GM20000 (cell line): ENCODE data around the gene CUX1.
"Not testable (repeated sequence)": the region's sequence is repeated elsewhere in the genome, so short reads cannot be mapped to it uniquely, and the experiment has no call there.

Source experiments
- DNase-seq: peaks from one replicate; pipeline ENCODE4 v3.0.0; 2012; ENCODE audit warnings: low spot score
- TF ChIP-seq, protein P1 (sequence below): IDR thresholded peaks from 2 replicates; pipeline ENCODE4 v1.5.1; 2012; ENCODE audit warnings: mild to moderate bottlenecking, control low read depth; ENCODE audit errors: extremely low read depth, missing control alignments

Gene CUX1

DNA sequence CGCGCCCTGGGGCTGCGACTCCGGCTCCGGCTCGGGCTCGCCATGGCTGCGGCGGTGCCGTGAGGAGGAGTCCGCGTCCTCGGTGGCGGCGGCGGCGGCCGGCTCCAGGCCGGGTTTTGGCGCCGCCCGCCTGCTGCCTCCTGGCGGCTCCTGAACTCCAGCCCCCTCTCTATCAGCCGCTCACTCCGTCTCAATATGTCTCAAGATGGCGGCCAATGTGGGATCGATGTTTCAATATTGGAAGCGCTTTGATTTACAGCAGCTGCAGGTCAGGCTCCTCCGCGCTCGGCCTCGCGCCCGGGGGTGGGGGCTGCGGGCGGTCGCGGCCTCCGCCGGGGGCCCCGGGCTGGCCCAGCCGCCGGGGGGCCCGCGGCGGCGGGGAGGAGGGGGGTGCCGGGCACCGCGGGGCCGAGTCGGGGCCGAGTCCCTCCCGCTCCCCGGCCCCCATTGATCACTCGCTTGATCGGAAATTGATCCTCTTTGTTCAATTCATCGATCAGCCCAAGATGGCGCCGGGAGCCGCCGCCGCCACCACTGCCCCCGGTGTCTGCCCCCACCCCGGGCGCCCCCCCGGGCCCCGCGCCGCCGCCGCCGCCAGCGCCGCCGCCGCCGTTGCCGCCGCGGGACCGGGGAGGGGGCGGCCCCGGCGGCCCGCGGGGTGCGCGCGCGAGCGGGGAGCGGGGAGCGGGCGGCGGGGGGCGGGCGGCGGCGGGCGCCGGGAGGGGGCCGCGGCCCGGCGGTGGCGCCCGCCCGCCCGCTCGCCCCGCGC lies 1.4 kb upstream of the CUX1 start:
- DNase-seq: peak; percentile 95
- TF ChIP-seq, protein P1, sequence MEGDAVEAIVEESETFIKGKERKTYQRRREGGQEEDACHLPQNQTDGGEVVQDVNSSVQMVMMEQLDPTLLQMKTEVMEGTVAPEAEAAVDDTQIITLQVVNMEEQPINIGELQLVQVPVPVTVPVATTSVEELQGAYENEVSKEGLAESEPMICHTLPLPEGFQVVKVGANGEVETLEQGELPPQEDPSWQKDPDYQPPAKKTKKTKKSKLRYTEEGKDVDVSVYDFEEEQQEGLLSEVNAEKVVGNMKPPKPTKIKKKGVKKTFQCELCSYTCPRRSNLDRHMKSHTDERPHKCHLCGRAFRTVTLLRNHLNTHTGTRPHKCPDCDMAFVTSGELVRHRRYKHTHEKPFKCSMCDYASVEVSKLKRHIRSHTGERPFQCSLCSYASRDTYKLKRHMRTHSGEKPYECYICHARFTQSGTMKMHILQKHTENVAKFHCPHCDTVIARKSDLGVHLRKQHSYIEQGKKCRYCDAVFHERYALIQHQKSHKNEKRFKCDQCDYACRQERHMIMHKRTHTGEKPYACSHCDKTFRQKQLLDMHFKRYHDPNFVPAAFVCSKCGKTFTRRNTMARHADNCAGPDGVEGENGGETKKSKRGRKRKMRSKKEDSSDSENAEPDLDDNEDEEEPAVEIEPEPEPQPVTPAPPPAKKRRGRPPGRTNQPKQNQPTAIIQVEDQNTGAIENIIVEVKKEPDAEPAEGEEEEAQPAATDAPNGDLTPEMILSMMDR: no peak

DNA sequence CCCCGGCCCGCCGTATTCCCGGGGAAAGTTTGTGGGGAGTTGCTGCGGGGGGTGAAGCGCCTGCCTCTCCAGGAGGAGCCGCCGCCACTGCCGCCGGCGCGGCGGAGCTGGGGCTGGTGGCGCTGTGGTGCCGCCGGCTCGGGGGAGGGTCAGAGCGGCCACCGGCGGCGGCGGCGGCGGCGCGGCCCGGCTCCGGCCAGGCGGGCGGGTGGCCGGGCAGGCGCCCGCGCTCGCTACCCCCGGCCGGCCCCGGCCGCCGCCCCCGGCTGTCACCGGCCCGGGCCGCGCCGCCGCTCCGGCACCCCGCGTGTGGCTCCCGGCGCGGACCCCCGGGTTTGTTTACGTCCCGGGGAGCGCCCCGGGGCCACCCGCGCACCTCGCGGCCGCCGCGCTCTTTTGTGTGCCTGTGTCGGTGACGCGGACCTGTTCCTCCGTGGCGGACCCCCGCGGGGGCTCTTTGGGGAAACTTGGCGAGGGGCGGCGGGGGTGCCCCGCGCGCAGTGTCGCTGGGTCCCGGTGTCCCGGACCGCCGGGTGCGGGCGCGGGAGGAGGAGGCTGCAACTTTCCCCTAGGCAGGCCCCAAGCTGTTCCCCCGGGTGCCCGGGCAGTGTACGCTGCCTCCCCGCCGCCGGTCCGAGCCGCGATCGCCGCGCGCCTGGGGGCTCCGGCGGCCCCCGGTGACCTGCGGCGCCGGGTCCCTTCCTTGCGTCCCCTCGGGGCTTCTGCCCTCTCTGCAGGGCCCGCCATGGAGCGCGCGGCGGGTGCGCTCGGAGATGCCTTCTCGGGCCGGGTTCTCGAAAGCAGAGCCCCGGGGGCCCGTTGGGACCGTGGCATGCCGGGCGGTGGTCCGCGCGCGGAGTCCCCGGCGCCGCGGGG lies 593 bp upstream of the CUX1 start:
- TF ChIP-seq, protein P1: peak; percentile 43
- peak; percentile 87 for DNase-seq

DNA sequence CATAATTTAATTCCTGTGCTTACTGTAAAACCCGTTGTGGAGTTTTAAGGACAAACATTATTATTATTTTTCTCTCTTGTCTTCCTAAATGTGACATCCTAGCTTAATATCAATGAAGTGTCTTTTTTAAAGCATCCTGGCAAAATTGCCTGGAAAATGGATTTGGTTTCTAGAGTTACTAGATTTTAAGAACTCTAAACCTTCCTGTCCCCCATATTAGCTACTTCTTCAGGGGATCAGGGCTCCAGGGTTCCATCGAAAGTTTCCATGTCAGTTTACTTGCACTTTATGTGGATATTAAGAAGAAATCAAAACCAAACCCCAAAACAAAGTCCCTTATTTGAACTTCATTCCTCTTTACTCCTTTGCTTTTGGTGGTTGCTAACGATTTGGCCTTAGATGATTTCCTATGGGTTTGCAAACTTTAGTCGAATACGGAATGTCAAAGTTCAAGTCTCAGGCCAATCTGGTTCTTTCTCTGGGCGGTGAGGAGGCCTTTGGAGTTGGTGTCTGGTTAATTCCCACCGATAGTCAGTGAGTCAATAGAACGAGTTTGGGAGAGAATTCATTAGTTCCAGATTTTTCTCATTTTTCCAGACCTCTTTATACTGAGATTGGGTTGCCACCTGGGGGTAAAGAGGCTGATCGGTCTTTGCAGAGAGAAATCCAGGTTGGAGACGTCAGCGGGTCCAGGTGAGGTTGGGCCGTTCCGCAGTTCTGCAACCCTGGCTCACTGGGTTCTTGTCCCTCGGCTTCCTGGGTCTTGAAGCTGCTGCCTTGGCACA lies 1.1 kb downstream of the CUX1 start:
- TF ChIP-seq, protein P1: no peak
- no peak for DNase-seq

DNA sequence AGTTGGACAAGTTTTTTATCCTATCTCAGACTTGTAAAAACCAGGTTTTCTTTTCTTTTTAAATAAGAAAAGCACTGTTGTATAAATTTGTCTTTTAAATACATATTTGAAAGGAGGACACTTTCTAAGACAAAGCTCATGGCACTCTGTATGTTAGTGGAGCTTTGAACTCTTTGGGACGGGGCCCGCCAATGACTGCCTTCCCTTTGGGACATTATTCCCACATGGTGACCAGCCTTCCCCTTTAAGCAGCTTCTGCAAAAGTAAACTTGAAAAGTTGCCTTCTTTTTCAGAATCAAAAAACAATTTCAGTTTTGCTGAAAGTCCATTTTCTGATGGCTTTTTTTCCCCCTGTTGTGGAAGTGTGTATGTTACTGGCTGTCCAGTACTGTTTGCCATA lies 1.8 kb downstream of the CUX1 start:
- TF ChIP-seq, protein P1: no peak

DNA sequence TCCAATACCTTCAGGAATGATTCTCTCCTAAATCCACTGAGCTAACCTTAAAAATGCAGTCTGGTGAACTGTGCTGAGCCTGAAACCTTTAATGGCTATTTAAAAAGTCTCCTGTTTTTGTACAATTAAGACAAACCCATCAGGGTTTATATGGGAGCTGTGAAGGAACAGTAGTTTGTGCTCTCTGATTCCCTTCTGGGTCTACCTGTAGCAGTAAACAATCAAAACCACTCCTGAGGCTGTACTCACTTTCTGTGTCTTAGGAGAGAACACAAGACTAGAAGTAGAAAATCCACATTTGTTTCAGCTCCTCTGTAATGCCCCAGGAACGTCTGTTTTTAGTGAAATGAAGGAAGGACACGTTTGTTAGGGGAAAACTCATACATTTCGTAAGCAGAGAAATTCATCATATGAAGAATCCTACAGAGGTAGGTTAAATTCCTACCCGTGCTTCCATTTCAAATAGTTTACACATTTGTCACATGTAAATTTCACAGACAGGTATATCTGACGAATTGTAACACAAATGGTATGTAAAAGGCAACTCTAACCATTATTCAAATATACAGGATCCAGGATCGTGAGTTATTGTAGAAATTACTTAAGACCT lies 2.6 kb downstream of the CUX1 start:
- TF ChIP-seq, protein P1: no peak
- DNase-seq: no peak

More for the DNA sequence above, 1.8 kb downstream of the CUX1 start:
- no peak for DNase-seq

DNA sequence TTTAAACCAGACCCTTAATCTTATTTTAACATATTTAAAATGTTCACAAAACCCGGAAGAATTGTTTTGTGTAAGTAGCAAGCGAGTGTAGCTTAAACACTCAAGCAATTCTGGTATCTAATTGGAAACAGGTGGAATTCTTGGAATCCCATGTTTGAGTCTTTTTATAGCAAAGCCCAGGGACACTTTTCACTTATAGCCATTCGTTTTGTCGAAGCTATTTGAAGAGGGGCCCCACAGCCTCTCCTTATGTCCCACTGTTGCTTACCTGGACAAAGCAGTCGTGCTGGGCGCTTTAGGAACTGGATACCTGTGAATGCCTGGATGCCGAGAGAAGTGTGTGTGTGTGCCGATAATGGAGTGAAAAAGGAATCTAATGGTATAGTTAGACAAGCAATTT lies 3.3 kb downstream of the CUX1 start:
- no peak for DNase-seq

DNA sequence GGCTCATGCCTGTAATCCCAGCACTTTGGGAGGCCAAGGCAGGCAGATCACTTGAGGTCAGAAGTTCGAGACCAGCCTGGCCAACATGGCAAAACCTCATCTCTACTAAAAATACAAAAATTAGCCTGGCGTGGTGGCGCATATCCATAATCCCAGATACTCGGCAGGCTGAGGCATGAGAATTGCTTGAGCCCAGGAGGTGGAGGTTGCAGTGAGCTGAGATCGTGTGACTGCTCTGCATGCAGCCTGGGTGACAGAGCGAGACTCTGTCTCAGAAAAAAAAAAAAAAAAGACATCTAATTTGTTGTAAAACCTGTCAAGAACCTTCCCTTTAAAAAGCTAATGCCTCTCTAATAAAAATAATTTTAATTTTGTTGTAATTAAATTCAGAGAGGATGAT lies 5.2 kb downstream of the CUX1 start:
- not testable (repeated sequence) for DNase-seq

More for the DNA sequence above, 3.3 kb downstream of the CUX1 start:
- TF ChIP-seq, protein P1: no peak
